LNCaP clone FGC (cell line): ENCODE data around the gene KIF3A.

Source experiments
- DNase-seq: peaks from one replicate; pipeline ENCODE4 v3.0.0-alpha.2; 2011; ENCODE audit warnings: low read depth
- H3K4me3 ChIP-seq: 2 replicates; pipeline ENCODE4 v1.5.1; 2011; ENCODE audit warnings: mild to moderate bottlenecking, low read depth, low read length, control low read depth
- TF ChIP-seq, protein P1 (sequence below): IDR thresholded peaks from 2 replicates; pipeline ENCODE4 v1.5.1; 2012; ENCODE audit warnings: mild to moderate bottlenecking; ENCODE audit not compliant: control insufficient read depth, insufficient read depth; ENCODE audit errors: extremely low read depth

The KIF3A gene

DNA sequence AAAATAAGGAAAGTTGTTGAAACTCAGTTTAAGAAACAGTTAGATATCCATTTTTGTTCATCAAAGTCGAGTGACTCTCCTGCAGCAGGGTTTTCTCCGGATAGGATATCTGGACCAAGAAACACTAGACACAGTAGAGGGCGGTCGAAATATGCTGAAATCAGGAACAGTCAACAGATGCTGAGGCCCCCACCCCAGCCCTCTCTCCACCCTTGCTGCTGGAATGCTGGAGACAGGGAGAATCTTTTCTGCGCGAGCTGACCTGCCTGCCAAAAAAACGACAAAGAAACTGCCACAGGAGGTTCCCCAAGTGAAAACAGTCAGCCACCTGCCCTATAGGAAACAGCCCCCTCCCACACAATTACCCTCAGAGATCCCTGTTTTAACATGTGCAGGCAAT lies 83.6 kb downstream of the KIF3A start:
- DNase-seq: no peak
- TF ChIP-seq, protein P1, sequence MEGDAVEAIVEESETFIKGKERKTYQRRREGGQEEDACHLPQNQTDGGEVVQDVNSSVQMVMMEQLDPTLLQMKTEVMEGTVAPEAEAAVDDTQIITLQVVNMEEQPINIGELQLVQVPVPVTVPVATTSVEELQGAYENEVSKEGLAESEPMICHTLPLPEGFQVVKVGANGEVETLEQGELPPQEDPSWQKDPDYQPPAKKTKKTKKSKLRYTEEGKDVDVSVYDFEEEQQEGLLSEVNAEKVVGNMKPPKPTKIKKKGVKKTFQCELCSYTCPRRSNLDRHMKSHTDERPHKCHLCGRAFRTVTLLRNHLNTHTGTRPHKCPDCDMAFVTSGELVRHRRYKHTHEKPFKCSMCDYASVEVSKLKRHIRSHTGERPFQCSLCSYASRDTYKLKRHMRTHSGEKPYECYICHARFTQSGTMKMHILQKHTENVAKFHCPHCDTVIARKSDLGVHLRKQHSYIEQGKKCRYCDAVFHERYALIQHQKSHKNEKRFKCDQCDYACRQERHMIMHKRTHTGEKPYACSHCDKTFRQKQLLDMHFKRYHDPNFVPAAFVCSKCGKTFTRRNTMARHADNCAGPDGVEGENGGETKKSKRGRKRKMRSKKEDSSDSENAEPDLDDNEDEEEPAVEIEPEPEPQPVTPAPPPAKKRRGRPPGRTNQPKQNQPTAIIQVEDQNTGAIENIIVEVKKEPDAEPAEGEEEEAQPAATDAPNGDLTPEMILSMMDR: no peak
- no peak overlapping the region for H3K4me3 ChIP-seq

DNA sequence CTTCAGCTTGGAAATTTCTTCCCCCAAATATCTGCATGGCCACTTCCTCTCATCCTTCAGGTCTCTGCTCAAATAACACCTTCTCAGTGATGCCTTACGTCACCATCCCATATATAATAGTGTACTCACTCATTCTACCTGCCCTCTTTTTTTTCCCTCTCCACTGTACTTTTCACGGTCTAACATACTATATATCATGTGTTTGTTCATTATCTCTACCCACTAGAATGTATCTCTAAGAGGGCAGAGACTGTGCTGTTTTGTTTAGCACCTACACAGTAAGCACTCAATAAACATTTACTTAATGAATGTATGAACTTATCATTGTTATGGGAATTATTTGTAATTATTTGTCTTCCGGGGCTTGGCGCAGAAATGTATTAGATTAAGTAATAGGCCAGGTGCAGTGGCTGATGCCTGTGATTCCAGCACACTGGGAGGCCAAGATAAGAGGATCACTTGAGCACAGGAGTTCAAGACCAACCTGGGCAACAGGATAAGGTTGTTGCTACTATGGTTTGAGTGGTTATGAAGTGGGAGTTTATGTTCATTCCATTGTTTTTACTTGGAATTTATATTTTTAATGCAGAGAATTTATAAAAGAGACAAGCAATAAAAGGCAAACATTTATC lies 85.4 kb downstream of the KIF3A start:
- DNase-seq: peak; percentile 40
- H3K4me3 ChIP-seq: no peak overlapping the region
- TF ChIP-seq, protein P1: no peak

DNA sequence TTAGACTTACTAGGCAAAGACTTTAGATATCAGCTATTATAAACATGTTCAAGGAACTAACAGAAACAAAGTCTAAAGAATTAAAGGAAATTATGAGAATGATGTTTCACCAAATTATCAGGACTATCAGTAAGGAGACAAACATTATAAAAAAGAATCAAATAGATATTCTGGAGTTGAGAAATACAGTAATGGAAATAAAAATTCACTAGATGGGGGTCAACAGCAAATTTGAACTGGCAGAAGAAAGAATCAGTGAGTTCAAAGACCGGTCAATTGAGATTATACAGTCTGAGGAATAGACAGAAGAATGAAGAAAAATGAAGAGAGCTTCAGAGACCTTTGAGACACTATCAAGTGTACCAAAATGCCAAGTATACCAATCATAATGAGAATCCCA lies 89.0 kb downstream of the KIF3A start:
- DNase-seq: no peak
- TF ChIP-seq, protein P1: no peak

DNA sequence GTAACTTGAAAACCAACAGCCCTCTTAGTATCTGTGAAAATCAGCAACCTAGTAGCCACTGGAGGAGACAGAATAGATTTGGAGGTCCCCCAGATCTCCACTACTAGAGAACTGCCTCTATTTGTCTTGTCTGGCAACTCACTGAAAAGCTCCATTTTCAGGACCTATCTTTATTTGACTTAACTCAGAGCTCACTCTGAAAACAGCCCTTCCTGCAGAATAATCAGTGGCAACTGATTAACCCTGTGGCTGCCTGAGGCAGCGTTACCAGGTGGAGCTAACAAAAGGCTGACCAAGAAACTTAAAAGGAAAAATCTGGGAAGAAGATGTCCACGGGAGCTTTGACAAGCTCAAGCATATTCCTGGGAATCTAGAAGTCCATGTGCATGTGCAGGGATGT lies 89.9 kb downstream of the KIF3A start:
- H3K4me3 ChIP-seq: no peak overlapping the region
- no peak for DNase-seq
- TF ChIP-seq, protein P1: no peak

More for the DNA sequence above, 89.0 kb downstream of the KIF3A start:
- no peak overlapping the region for H3K4me3 ChIP-seq

DNA sequence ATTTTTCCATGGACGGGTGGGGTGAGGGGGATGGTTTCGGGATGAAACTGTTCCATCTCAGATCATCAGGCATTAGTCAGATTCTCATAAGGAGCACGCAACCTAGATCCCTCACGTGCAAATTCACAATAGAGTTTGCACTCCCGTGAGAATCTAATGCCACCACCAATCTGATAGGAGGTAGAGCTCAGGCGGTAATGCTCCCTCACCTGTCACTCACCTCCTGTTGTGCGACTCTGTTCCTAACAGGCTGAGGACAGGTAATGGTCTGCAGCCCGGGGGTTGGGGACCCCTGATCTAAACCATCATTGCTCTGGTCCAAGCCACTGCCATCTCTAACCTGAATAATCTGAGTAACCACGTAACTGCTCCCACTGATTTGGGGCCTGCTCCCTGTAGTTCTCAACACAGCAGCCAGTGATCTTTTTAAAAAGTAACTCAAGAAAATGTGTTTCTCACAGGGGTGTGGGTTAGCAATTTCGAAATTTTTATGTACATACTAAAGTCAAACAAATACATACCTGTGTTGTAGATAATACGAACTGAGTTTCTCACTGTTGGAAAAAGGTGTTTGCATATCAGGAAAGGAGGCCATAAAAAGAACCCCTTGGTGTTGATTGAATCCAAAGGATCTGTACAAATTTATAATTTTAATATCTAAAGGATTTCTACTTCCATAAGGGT lies 90.6 kb downstream of the KIF3A start:
- no peak overlapping the region for H3K4me3 ChIP-seq
- TF ChIP-seq, protein P1: no peak
- no peak for DNase-seq

DNA sequence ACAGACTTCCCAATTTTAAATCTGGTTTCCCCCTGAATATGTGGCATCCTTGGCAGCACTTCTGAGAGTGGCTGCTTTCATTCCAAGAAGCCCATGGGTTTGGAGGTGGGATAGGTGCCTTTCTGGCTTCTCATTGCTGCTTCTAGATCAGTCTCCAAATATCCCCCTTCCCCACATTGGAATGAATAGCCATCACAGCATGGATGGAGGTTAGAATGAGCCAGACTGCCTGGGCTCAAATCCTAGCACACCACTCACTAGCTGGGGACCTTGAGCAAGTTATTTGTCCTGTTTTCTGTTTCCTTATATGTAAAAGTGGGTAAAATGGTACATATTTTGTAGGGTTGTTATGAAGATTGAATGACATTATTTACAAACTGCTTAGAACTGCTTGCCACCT lies 93.2 kb downstream of the KIF3A start:
- no peak overlapping the region for H3K4me3 ChIP-seq
- TF ChIP-seq, protein P1: no peak
- no peak for DNase-seq
